Measurements from ENCODE around the gene PRPH. TPM values are rescaled to one million over a fixed set of nuclear protein-coding genes. Genes with fewer than 3 reads are reported as not detected.
"Not testable (repeated sequence)": the region's sequence is repeated elsewhere in the genome, so short reads cannot be mapped to it uniquely, and the experiment has no call there.

Gene PRPH
- total RNA-seq: 17.2 TPM

DNA sequence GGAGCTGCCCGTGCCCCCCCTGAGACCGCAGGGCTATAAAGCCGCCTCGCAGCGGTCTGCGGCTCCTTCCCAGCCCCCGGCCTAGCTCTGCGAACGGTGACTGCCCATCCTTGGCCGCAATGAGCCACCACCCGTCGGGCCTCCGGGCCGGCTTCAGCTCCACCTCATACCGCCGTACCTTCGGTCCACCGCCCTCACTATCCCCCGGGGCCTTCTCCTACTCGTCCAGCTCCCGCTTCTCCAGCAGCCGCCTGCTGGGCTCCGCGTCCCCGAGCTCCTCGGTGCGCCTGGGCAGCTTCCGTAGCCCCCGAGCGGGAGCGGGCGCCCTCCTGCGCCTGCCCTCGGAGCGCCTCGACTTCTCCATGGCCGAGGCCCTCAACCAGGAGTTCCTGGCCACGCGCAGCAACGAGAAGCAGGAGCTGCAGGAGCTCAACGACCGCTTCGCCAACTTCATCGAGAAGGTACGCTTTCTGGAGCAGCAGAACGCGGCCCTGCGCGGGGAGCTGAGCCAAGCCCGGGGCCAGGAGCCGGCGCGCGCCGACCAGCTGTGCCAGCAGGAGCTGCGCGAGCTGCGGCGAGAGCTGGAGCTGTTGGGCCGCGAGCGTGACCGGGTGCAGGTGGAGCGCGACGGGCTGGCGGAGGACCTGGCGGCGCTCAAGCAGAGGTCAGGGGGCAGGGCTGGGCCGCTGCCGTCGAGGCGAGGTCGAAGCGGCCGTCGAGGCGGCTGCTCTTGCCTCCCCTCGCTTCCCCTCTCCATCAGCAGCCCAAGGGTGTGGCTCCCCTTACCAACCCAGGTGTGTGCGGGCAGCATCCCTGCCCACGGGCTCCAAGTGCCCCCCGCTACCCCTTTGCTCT lies at the start of gene PRPH:
PRPH (plus strand) TSS at position 66 of the 855 bp plus-strand sequence; CDS start at position 120, 54 bp downstream.
- Histone ChIP-seq H3K27me3 (peaks cover 13% of the 10 kb centered on the region), H3K36me3 (no peaks in the 10 kb centered on the region), H3K9me3 (no peaks in the 10 kb centered on the region), H3K4me3 (peak within 1 kb of the TSS; percentile 2 to 17), H3K27ac (no peak within 1 kb of the TSS), H3K4me1 (peaks cover 45% of the 10 kb centered on the region)
- TF ChIP-seq POLR2AphosphoS5 (IDR thresholded peaks at IDR 0.05; ENCODE audit: insufficient read depth in 1 of 2, low read depth in 1 of 2): no peak
- TF ChIP-seq, protein P1, sequence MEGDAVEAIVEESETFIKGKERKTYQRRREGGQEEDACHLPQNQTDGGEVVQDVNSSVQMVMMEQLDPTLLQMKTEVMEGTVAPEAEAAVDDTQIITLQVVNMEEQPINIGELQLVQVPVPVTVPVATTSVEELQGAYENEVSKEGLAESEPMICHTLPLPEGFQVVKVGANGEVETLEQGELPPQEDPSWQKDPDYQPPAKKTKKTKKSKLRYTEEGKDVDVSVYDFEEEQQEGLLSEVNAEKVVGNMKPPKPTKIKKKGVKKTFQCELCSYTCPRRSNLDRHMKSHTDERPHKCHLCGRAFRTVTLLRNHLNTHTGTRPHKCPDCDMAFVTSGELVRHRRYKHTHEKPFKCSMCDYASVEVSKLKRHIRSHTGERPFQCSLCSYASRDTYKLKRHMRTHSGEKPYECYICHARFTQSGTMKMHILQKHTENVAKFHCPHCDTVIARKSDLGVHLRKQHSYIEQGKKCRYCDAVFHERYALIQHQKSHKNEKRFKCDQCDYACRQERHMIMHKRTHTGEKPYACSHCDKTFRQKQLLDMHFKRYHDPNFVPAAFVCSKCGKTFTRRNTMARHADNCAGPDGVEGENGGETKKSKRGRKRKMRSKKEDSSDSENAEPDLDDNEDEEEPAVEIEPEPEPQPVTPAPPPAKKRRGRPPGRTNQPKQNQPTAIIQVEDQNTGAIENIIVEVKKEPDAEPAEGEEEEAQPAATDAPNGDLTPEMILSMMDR (IDR thresholded peaks at IDR 0.05): no peak
- intact Hi-C loops (cut with DNase I): no loop called here
- no peak for DNase-seq (ENCODE audit: extremely low spot score in 2 of 2)

DNA sequence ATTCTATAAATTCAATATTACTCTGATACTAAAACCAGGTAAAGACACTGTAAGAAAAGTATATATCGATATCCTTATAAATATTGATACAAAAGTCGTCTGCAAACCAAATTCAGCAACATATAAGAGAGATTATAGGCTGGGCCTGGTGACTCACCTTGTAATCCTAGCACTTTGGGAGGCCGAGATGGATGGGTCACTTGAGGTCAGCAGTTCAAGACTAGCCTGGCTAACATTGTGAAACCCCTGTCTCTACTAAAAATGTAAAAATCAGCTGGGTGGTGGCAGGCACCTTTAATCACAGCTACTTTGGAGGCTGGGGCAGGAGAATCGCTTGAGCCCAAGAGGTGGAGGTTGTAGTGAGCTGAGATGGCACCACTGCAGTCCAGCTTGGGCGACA lies 43.6 kb upstream of the PRPH start:
- H3K27ac ChIP-seq: no peak overlapping the region
- no peaks in the 10 kb centered on the region for H3K9me3 ChIP-seq
- H3K27me3 ChIP-seq: no peaks in the 10 kb centered on the region
- no peak for DNase-seq (ENCODE audit: extremely low spot score in 2 of 2)
- no peak overlapping the region for H3K4me3 ChIP-seq
- TF ChIP-seq POLR2AphosphoS5 (IDR thresholded peaks at IDR 0.05; ENCODE audit: insufficient read depth in 1 of 2, low read depth in 1 of 2): no peak
- TF ChIP-seq, protein P1 (IDR thresholded peaks at IDR 0.05): no peak
- no peak for TF ChIP-seq POLR2A (IDR thresholded peaks at IDR 0.05)
- H3K36me3 ChIP-seq: no peaks in the 10 kb centered on the region
- intact Hi-C loops (cut with DNase I): no loop called here
- no peaks in the 10 kb centered on the region for H3K4me1 ChIP-seq

DNA sequence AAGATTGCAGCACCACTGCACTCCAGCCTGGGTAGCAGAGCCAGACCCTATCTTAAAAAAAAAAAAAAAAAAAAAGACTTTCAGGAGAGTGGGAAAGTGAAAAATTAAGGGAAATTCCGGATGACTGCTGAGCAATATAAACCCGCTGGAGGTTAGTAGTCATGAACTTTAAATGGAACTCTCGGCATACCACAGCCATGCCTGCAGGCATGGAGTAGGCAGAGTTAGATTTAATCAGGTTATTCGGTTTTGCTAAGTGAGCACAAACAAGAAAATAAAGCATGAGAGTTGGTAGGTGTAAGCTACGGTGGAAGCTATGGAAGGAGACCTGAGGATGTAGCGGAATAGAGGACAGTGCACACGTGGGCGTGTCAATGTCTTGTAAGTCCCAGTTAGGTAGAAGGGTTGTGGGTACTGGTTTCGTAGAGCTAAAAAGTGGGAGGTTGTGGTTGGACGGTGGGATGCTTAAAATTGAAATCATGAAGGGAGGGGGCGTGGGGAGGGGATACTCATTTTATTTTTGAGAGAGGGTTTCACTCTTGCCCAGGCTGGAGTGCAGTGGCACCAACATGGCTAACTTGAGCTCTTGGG lies 41.8 kb upstream of the PRPH start:
- TF ChIP-seq POLR2AphosphoS5 (IDR thresholded peaks at IDR 0.05; ENCODE audit: insufficient read depth in 1 of 2, low read depth in 1 of 2) (no peak), POLR2A (IDR thresholded peaks at IDR 0.05) (no peak)
- TF ChIP-seq, protein P1 (IDR thresholded peaks at IDR 0.05): no peak
- Histone ChIP-seq H3K27ac (no peak overlapping the region), H3K36me3 (no peaks in the 10 kb centered on the region), H3K9me3 (no peaks in the 10 kb centered on the region), H3K4me3 (no peak overlapping the region), H3K27me3 (no peaks in the 10 kb centered on the region), H3K4me1 (no peaks in the 10 kb centered on the region)
- DNase-seq (ENCODE audit: extremely low spot score in 2 of 2): no peak
- intact Hi-C loops (cut with DNase I): no loop called here

DNA sequence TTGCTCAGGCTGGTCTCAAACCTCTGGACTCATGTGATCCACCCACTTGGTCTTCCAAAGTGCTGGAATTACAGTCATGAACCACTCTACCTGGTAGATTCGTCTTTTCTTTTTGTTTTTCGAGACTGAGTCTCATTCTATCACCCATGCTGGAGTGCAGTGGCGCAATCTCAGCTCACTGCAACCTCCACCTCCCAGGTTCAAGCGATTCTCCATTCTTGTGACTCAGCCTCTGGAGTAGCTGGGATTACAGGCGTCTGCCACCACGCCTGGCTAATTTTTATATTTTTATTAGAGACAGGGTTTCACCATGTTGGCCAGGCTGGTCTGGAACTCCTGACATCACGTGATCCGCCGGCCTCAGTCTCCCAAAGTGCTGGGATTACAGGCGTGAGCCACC lies 39.5 kb upstream of the PRPH start:
- H3K4me3 ChIP-seq; intact Hi-C loops (cut with DNase I); H3K9me3 ChIP-seq; H3K4me1 ChIP-seq; H3K36me3 ChIP-seq; DNase-seq (ENCODE audit: extremely low spot score in 2 of 2); H3K27ac ChIP-seq; H3K27me3 ChIP-seq: not testable (repeated sequence)

DNA sequence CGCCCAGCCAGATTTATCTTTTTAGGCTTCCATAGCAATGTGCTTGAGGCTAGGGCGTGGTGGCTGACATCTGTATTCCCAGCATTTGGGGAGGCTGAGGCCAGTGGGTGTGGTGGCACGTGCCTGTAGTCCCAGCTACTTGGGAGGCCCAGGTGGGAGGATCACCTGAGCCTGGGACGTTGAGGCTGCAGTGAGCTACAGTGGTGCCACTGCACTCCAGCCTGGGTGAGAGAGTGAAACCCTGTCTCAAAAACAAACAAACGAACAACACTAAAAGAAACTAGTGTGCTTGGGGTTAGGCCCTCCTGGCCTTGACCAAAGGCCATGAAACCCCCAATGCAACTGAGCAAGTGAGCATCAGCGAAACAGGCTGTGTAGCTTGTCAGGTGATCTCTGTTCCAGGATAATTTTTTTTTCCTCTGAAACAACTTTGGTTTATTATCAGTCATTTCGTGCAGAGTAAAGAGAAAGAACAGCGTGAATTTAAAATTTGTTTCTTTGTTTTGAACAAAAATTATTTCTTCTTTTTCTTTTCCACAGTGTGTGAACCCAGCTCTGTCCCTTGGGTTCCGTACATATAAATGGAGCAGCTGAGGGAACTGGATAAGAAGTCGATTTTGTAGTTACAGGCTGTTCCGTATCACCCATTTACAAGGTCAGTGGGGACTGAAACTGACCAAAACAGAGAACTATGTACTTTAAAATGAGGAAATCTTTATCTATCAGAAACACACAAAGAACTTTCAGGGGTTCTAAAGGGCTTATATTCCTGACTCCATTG lies 38.9 kb upstream of the PRPH start:
- intact Hi-C loops (cut with DNase I): no loop called here
- H3K4me3 ChIP-seq: no peak overlapping the region
- DNase-seq (ENCODE audit: extremely low spot score in 2 of 2): no peak
- H3K27ac ChIP-seq: no peak overlapping the region
- H3K9me3 ChIP-seq: no peaks in the 10 kb centered on the region
- no peaks in the 10 kb centered on the region for H3K27me3 ChIP-seq
- H3K4me1 ChIP-seq: peaks cover 10% of the 10 kb centered on the region
- TF ChIP-seq POLR2AphosphoS5 (IDR thresholded peaks at IDR 0.05; ENCODE audit: insufficient read depth in 1 of 2, low read depth in 1 of 2) (no peak), POLR2A (IDR thresholded peaks at IDR 0.05) (no peak)
- TF ChIP-seq, protein P1 (IDR thresholded peaks at IDR 0.05): no peak
- no peaks in the 10 kb centered on the region for H3K36me3 ChIP-seq

DNA sequence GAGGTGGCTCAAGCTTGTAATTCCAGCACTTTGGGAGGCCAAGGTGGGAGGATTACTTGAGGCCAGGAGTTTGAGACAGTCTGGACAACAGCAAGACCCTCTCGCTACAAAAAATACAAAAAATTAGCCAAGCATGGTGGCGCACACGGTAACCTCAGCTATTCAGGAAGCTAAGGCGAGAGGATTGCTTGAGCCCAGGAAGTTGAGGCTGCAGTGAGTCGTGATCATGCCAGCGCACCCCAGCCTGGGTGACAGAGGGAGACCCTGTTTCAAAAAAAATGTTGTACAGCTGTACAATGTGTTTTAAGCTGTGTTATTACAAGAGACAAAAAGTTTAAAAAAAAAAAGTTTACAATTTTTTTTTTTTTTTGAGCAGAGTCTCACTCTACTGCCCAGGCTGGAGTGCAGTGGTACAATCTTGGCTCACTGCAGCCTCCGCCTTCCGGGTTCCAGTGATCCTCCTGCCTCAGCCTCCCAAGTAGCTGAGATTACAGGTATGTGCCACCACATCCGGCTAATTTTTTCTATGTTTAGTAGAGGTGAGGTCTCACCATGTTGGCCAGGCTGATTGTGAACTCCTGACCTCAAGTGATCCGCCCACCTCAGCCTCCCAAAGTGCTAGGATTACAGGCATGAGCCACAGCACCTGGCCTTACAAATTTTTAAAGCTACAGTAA lies 37.3 kb upstream of the PRPH start:
- H3K4me1 ChIP-seq; H3K4me3 ChIP-seq; H3K9me3 ChIP-seq; H3K27me3 ChIP-seq; H3K27ac ChIP-seq; H3K36me3 ChIP-seq; intact Hi-C loops (cut with DNase I); DNase-seq (ENCODE audit: extremely low spot score in 2 of 2): not testable (repeated sequence)

All from vagina (tissue), 2 donors.